Fibroblast of lung (primary cell): ENCODE measurements around the gene ATP10B. TPM values are rescaled to one million over a fixed set of nuclear protein-coding genes. Genes with fewer than 3 reads are reported as not detected.

Experiments used
- DNase-seq, 2 donors: peaks; one replicate each; pipeline versions ENCODE4 v3.0.0 to v3.0.0-alpha.2; 2010; ENCODE audit warnings: low read depth in 2 of 2
- H2AFZ ChIP-seq: 2 replicates; pipeline ENCODE4 v1.5.1; 2012; ENCODE audit warnings: low read length, control low read depth, inconsistent platforms
- H3K27ac ChIP-seq: 2 replicates; pipeline ENCODE4 v1.5.1; 2011; ENCODE audit warnings: low read length, control low read depth; ENCODE audit not compliant: insufficient read depth
- H3K27me3 ChIP-seq: 2 replicates; pipeline ENCODE4 v1.5.1; 2011; ENCODE audit warnings: mild to moderate bottlenecking, low read length; ENCODE audit not compliant: control insufficient read depth, insufficient read depth
- H3K36me3 ChIP-seq: 2 replicates; pipeline ENCODE4 v1.5.1; 2011; ENCODE audit warnings: low read length; ENCODE audit not compliant: control insufficient read depth, insufficient read depth
- H3K4me1 ChIP-seq: 2 replicates; pipeline ENCODE4 v1.5.1; 2011; ENCODE audit warnings: low read length; ENCODE audit not compliant: control insufficient read depth, insufficient read depth; ENCODE audit errors: extremely low read depth
- H3K4me2 ChIP-seq: 2 replicates; pipeline ENCODE4 v1.5.1; 2011; ENCODE audit warnings: low read length, control low read depth; ENCODE audit not compliant: insufficient read depth; ENCODE audit errors: extremely low read depth
- H3K4me3 ChIP-seq, 4 experiments: fragments of 200-600 bp in 1 of 4; sonication (generic) in 1 of 4; replicated peaks in 1 of 4; 2 replicates each; pipeline ENCODE4 v1.5.1; 2011 to 2016; ENCODE audit warnings: low read length in 4 of 4, low read depth in 3 of 4, mild to moderate bottlenecking in 3 of 4, control low read depth in 2 of 4, inconsistent platforms in 1 of 4, mixed read lengths in 1 of 4; ENCODE audit not compliant: insufficient read depth in 1 of 4; ENCODE audit errors: control extremely low read depth in 1 of 4
- H3K79me2 ChIP-seq: 2 replicates; pipeline ENCODE4 v1.5.1; 2012; ENCODE audit warnings: mild to moderate bottlenecking, low read length, inconsistent platforms; ENCODE audit not compliant: control insufficient read depth, insufficient read depth
- H3K9ac ChIP-seq: 2 replicates; pipeline ENCODE4 v1.5.1; 2011; ENCODE audit warnings: mild to moderate bottlenecking, low read length, control low read depth; ENCODE audit not compliant: insufficient read depth
- H3K9me3 ChIP-seq: 2 replicates; pipeline ENCODE4 v1.5.1; 2012; ENCODE audit warnings: low read depth, low read length; ENCODE audit not compliant: control insufficient read depth, insufficient read depth
- H4K20me1 ChIP-seq: 2 replicates; pipeline ENCODE4 v1.5.1; 2011; ENCODE audit warnings: low read length; ENCODE audit not compliant: control insufficient read depth, insufficient read depth; ENCODE audit errors: extremely low read depth
- EZH2 ChIP-seq: IDR thresholded peaks from 2 replicates; pipeline ENCODE4 v1.5.1; 2012; ENCODE audit warnings: low read length, control low read depth, mild to moderate bottlenecking; ENCODE audit errors: missing control alignments
- polyA plus RNA-seq, 2 donors: library from polyadenylated mRNA; depleted of rRNA in 1 of 2; stranded (reverse) in 1 of 2; unstranded in 1 of 2; fragments of >200 nt; gene quantifications; 2 replicates each; pipeline ENCODE4 v1.2.1, GENCODE V29; 2011 to 2012; ENCODE audit warnings: missing spikeins in 1 of 2
- total RNA-seq: library from RNA; depleted of rRNA; stranded (reverse); fragments of >200 nt; gene quantifications from 2 replicates; pipeline ENCODE4 v1.2.1, GENCODE V29; 2014
- TF ChIP-seq, protein P1 (sequence below), 2 donors: IDR thresholded peaks in 1 of 2; conservative IDR thresholded peaks in 1 of 2; 1 replicate in 1 of 2; 2 replicates in 1 of 2; pipeline ENCODE4 v1.5.1; 2011 to 2012; ENCODE audit warnings: low read length in 2 of 2, control low read depth in 1 of 2, inconsistent platforms in 1 of 2, low read depth in 1 of 2, mild to moderate bottlenecking in 1 of 2

ATP10B gene
- total and polyA plus RNA-seq, 2 donors (not counting 1 experiment from before 2014, with no cell fraction given), result not detected

DNA sequence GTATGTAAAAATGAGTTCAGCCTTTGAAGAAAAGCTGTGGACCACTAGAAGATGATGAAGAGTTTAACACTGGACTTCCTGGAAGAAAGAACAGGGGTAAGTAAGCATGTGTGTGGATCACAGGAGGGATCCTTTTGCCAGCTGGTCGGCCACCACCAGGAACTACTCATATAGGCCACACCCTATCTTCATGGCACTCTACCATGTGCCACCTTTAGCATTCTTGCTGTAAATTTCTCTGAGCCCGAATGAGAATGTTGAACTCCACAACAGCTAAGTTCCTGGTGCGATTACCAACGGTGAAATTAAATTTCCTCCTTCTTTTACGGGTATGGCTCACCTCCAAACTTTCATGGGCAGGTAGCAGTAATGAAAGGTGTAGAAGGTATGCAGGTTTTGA is 102.3 kb downstream of the ATP10B start:
- Histone ChIP-seq H4K20me1 (no peaks in the 10 kb centered on the region), H3K36me3 (no peaks in the 10 kb centered on the region), H3K4me3 (no peak overlapping the region), H3K79me2 (no peaks in the 10 kb centered on the region), H3K9ac (no peak overlapping the region), H3K9me3 (no peaks in the 10 kb centered on the region), H3K27ac (no peak overlapping the region), H3K4me1 (no peaks in the 10 kb centered on the region), H3K27me3 (no peaks in the 10 kb centered on the region), H2AFZ (no peak overlapping the region), H3K4me2 (no peak overlapping the region)
- TF ChIP-seq, protein P1, sequence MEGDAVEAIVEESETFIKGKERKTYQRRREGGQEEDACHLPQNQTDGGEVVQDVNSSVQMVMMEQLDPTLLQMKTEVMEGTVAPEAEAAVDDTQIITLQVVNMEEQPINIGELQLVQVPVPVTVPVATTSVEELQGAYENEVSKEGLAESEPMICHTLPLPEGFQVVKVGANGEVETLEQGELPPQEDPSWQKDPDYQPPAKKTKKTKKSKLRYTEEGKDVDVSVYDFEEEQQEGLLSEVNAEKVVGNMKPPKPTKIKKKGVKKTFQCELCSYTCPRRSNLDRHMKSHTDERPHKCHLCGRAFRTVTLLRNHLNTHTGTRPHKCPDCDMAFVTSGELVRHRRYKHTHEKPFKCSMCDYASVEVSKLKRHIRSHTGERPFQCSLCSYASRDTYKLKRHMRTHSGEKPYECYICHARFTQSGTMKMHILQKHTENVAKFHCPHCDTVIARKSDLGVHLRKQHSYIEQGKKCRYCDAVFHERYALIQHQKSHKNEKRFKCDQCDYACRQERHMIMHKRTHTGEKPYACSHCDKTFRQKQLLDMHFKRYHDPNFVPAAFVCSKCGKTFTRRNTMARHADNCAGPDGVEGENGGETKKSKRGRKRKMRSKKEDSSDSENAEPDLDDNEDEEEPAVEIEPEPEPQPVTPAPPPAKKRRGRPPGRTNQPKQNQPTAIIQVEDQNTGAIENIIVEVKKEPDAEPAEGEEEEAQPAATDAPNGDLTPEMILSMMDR (conservative IDR thresholded peaks at IDR 0.05 in 1 of 2, IDR thresholded peaks at IDR 0.05 in 1 of 2; ENCODE audit: low read depth in 1 of 2, low read length in 2 of 2), result no peak
- TF ChIP-seq EZH2, result no peak
- DNase-seq, result no peak

DNA sequence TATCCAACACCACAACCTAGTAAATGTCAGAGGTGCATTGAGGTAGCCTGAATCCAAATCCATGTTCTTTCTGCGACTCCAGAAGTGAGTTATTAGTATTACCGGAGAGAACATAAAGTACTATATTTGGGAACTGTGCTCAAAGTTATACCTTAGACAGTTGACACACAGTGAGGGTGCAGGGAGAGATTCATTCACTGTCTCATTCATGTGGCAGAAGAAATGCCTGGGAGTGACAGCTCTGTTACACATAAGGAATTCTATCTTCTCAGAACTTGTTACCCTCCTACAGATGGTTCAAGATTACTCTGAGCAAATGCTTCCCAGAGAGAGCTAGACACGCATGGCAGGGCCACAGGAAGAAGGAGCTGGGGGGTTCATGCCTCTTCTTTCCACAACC is 103.0 kb downstream of the ATP10B start:
- no peak overlapping the region for H3K4me2 ChIP-seq
- TF ChIP-seq, protein P1 (conservative IDR thresholded peaks at IDR 0.05 in 1 of 2, IDR thresholded peaks at IDR 0.05 in 1 of 2; ENCODE audit: low read depth in 1 of 2, low read length in 2 of 2), result no peak
- TF ChIP-seq EZH2, result no peak

DNA sequence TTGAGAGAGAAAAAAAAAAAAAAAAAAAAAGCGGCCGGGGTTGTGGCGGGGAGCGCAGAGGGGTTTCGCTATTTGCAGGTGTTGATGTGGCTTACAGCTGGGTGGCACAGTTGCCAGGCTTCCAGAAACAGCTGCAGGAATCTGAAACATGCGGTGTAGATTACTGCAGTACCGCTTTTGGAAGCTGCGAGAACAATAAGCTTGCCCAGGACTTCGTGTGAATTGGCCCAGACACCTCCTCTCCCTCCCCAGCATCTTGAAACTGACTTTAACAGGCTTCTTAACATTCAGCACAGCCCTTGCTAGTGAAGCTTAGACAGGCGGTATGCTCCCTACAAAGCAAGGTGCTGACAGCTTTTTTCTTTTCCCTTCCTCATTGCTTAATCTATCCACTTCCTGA is 104.0 kb downstream of the ATP10B start:
- no peaks in the 10 kb centered on the region for H3K9me3 ChIP-seq
- no peak for TF ChIP-seq EZH2
- TF ChIP-seq, protein P1 (conservative IDR thresholded peaks at IDR 0.05 in 1 of 2, IDR thresholded peaks at IDR 0.05 in 1 of 2; ENCODE audit: low read depth in 1 of 2, low read length in 2 of 2), result no peak
- no peaks in the 10 kb centered on the region for H3K36me3 ChIP-seq
- H3K9ac ChIP-seq, result no peak overlapping the region
- no peaks in the 10 kb centered on the region for H3K27me3 ChIP-seq
- H3K27ac ChIP-seq, result no peak overlapping the region
- no peak overlapping the region for H3K4me2 ChIP-seq
- DNase-seq, result no peak
- no peaks in the 10 kb centered on the region for H3K79me2 ChIP-seq
- H3K4me1 ChIP-seq, result no peaks in the 10 kb centered on the region
- no peak overlapping the region for H3K4me3 ChIP-seq
- H2AFZ ChIP-seq, result no peak overlapping the region
- no peaks in the 10 kb centered on the region for H4K20me1 ChIP-seq

More for the DNA sequence above, 103.0 kb downstream of the ATP10B start:
- no peak overlapping the region for H3K4me3 ChIP-seq
- no peaks in the 10 kb centered on the region for H4K20me1 ChIP-seq
- H3K36me3 ChIP-seq, result no peaks in the 10 kb centered on the region
- no peaks in the 10 kb centered on the region for H3K9me3 ChIP-seq
- no peaks in the 10 kb centered on the region for H3K27me3 ChIP-seq
- H3K27ac ChIP-seq, result no peak overlapping the region
- H3K9ac ChIP-seq, result no peak overlapping the region
- no peak overlapping the region for H2AFZ ChIP-seq
- DNase-seq, result no peak
- no peaks in the 10 kb centered on the region for H3K4me1 ChIP-seq
- H3K79me2 ChIP-seq, result no peaks in the 10 kb centered on the region
